SJSA1 (cell line): ENCODE results near the gene SAFB. TPM values are rescaled to one million over a fixed set of nuclear protein-coding genes. Genes with fewer than 3 reads are reported as not detected.
"Not testable (repeated sequence)": the region's sequence is repeated elsewhere in the genome, so short reads cannot be mapped to it uniquely, and the experiment has no call there.

ENCODE experiments used
- DNase-seq, 2 experiments: peaks; one replicate each; pipeline ENCODE4 v3.0.0-alpha.2; 2015 to 2020; ENCODE audit warnings: low spot score in 2 of 2, low read depth in 1 of 2
- H3K27ac ChIP-seq: fragments of 250-450 bp; sonication (Bioruptor Pico); 2 replicates; pipeline ENCODE4 v1.5.1; 2020; ENCODE audit warnings: mild to moderate bottlenecking, moderate library complexity
- H3K27me3 ChIP-seq: fragments of 250-450 bp; sonication (Bioruptor Pico); replicated peaks from 2 replicates; pipeline ENCODE4 v1.5.1; 2020; ENCODE audit warnings: mild to moderate bottlenecking, moderate library complexity
- H3K36me3 ChIP-seq: fragments of 250-450 bp; sonication (Bioruptor Pico); 2 replicates; pipeline ENCODE4 v1.5.1; 2020; ENCODE audit warnings: mild to moderate bottlenecking
- H3K4me1 ChIP-seq: fragments of 250-450 bp; sonication (Bioruptor Pico); replicated peaks from 2 replicates; pipeline ENCODE4 v1.6.1; 2021; ENCODE audit warnings: mild to moderate bottlenecking
- H3K4me3 ChIP-seq: fragments of 250-450 bp; sonication (Bioruptor Pico); 2 replicates; pipeline ENCODE4 v1.5.1; 2020; ENCODE audit warnings: mild to moderate bottlenecking
- H3K9me3 ChIP-seq: fragments of 250-450 bp; sonication (Bioruptor Pico); replicated peaks from 2 replicates; pipeline ENCODE4 v1.5.1; 2020; ENCODE audit warnings: mild to moderate bottlenecking
- total RNA-seq: library from RNA; depleted of rRNA; stranded (reverse); fragments of >200 nt; shearing (Covaris generic); gene quantifications from 2 replicates; pipeline ENCODE4 v1.2.3, GENCODE V29; 2014

SAFB gene
- total RNA-seq, 1 experiment from 2014 or later: 41.0 TPM

- H3K4me1 ChIP-seq, H3K27ac ChIP-seq, H3K4me3 ChIP-seq, DNase-seq, H3K27me3 ChIP-seq, H3K9me3 ChIP-seq: not testable (repeated sequence)
- peaks cover 91% of the 10 kb centered on the region for H3K36me3 ChIP-seq
These were observed 14.1 kb upstream of the SAFB start for GRCh38 chr19:5608766-5609165.

GRCh38 chr19:5609881-5610448 is 12.9 kb upstream of the SAFB start:
- Histone ChIP-seq H3K36me3 (peaks cover 91% of the 10 kb centered on the region), H3K4me3 (no peak overlapping the region), H3K27me3 (no peaks in the 10 kb centered on the region), H3K9me3 (no peaks in the 10 kb centered on the region), H3K4me1 (peaks cover 5% of the 10 kb centered on the region), H3K27ac (no peak overlapping the region)
- no peak for DNase-seq

- Histone ChIP-seq H3K27ac (no peak overlapping the region), H3K4me3 (no peak overlapping the region), H3K36me3 (peaks cover 74% of the 10 kb centered on the region), H3K4me1 (peaks cover 8% of the 10 kb centered on the region), H3K27me3 (no peaks in the 10 kb centered on the region), H3K9me3 (no peaks in the 10 kb centered on the region)
- no peak for DNase-seq
These were observed 9.7 kb upstream of the SAFB start for GRCh38 chr19:5612891-5613865.

GRCh38 chr19:5615756-5616327 is 7.0 kb upstream of the SAFB start:
- Histone ChIP-seq H3K27me3 (no peaks in the 10 kb centered on the region), H3K9me3 (no peaks in the 10 kb centered on the region), H3K4me1 (peaks cover 8% of the 10 kb centered on the region), H3K27ac (no peak overlapping the region), H3K36me3 (peaks cover 60% of the 10 kb centered on the region), H3K4me3 (no peak overlapping the region)
- DNase-seq: no peak

- Histone ChIP-seq H3K27me3 (no peaks in the 10 kb centered on the region), H3K36me3 (peaks cover 61% of the 10 kb centered on the region), H3K4me3 (no peak overlapping the region), H3K4me1 (peaks cover 8% of the 10 kb centered on the region), H3K27ac (no peak overlapping the region), H3K9me3 (no peaks in the 10 kb centered on the region)
- no peak for DNase-seq
These were observed 5.8 kb upstream of the SAFB start for GRCh38 chr19:5617080-5617479.

- H3K27ac ChIP-seq: no peak overlapping the region
- H3K4me1 ChIP-seq: peaks cover 8% of the 10 kb centered on the region
- no peak overlapping the region for H3K4me3 ChIP-seq
- no peaks in the 10 kb centered on the region for H3K9me3 ChIP-seq
- DNase-seq: no peak
- H3K27me3 ChIP-seq: no peaks in the 10 kb centered on the region
- H3K36me3 ChIP-seq: peaks cover 57% of the 10 kb centered on the region
These were observed 4.3 kb upstream of the SAFB start for GRCh38 chr19:5618591-5618990.

- Histone ChIP-seq H3K9me3 (no peaks in the 10 kb centered on the region), H3K36me3 (peaks cover 50% of the 10 kb centered on the region), H3K27ac (no peak overlapping the region), H3K4me3 (no peak overlapping the region), H3K4me1 (peaks cover 7% of the 10 kb centered on the region), H3K27me3 (no peaks in the 10 kb centered on the region)
- DNase-seq: no peak
These were observed 2.9 kb upstream of the SAFB start for GRCh38 chr19:5619946-5620345.

- no peaks in the 10 kb centered on the region for H3K27me3 ChIP-seq
- H3K9me3 ChIP-seq: no peaks in the 10 kb centered on the region
- H3K36me3 ChIP-seq: peaks cover 50% of the 10 kb centered on the region
- no peak for DNase-seq
- H3K4me3 ChIP-seq: peak overlapping the region; percentile 89
- peaks cover 5% of the 10 kb centered on the region for H3K4me1 ChIP-seq
- H3K27ac ChIP-seq: no peak overlapping the region
These were observed 1.5 kb upstream of the SAFB start for GRCh38 chr19:5621311-5621944.

- Histone ChIP-seq H3K27me3 (no peaks in the 10 kb centered on the region), H3K4me3 (peak overlapping the region; percentile 89)
- peak; percentile 17 to 54 for DNase-seq
These were observed 878 bp upstream of the SAFB start for GRCh38 chr19:5621945-5622464.

GRCh38 chr19:5623397-5624017 is 624 bp downstream of the SAFB start:
- Histone ChIP-seq H3K4me3 (peak overlapping the region; percentile 89), H3K36me3 (peaks cover 71% of the 10 kb centered on the region), H3K9me3 (no peaks in the 10 kb centered on the region), H3K27ac (peak overlapping the region; percentile 72), H3K4me1 (peaks cover 5% of the 10 kb centered on the region), H3K27me3 (no peaks in the 10 kb centered on the region)
- DNase-seq: no peak

More at GRCh38 chr19:5621945-5622464, 878 bp upstream of the SAFB start:
- Histone ChIP-seq H3K27ac (peak overlapping the region; percentile 44), H3K36me3 (peaks cover 56% of the 10 kb centered on the region), H3K9me3 (no peaks in the 10 kb centered on the region), H3K4me1 (peaks cover 5% of the 10 kb centered on the region)

GRCh38 chr19:5624018-5624663 is 1.3 kb downstream of the SAFB start:
- Histone ChIP-seq H3K4me3 (peak overlapping the region; percentile 89), H3K27ac (peak overlapping the region; percentile 72), H3K4me1 (peaks cover 5% of the 10 kb centered on the region), H3K27me3 (no peaks in the 10 kb centered on the region), H3K9me3 (no peaks in the 10 kb centered on the region), H3K36me3 (peaks cover 77% of the 10 kb centered on the region)
- DNase-seq: peak; percentile 48 to 58

- no peaks in the 10 kb centered on the region for H3K9me3 ChIP-seq
- peaks cover 83% of the 10 kb centered on the region for H3K36me3 ChIP-seq
- H3K4me3 ChIP-seq: peak overlapping the region; percentile 89
- H3K27ac ChIP-seq: no peak overlapping the region
- no peaks in the 10 kb centered on the region for H3K27me3 ChIP-seq
- peaks cover 5% of the 10 kb centered on the region for H3K4me1 ChIP-seq
- DNase-seq: no peak
These were observed 1.9 kb downstream of the SAFB start for GRCh38 chr19:5624741-5625278.
